GM12878 (cell line): ENCODE measurements around the gene CXCL17. TPM values are rescaled to one million over a fixed set of nuclear protein-coding genes. Genes with fewer than 3 reads are reported as not detected.

Source experiments
- ATAC-seq: fragments of 200-7000 bp; cut with Tn5 transposase; 3 replicates; pipeline ENCODE4 v1.9.1; 2020; ENCODE audit warnings: mild to moderate bottlenecking, moderate library complexity
- BruUV-seq: library from RNA; stranded (reverse); fragments of 400-500 nt; replicated peaks from 2 replicates; lab custom pipeline; 2021; lab: Mats Ljungman, UMichigan
- CTCF ChIA-PET: fragments of 300-600 bp; sonication (Branson Sonifier 250); formaldehyde crosslinking; extraction: SDS; loops from one replicate; lab custom pipeline; 2021; ENCODE audit warnings: inconsistent platforms; lab: Yijun Ruan, JAX
- POLR2A ChIA-PET: fragments of 350-600 bp; formaldehyde crosslinking; extraction: SDS; loops from one replicate; lab custom pipeline; 2021; ENCODE audit warnings: inconsistent platforms; lab: Charles Lee
- RAD21 ChIA-PET: fragments of 300-600 bp; sonication (Branson Sonifier 250); formaldehyde crosslinking; loops from one replicate; lab custom pipeline; 2023; ENCODE audit warnings: antibody characterized with exemption; ENCODE audit not compliant: unreplicated experiment; lab: Charles Lee
- SMC1A ChIA-PET: fragments of 300-600 bp; sonication (Branson Sonifier 250); formaldehyde crosslinking; loops from one replicate; lab custom pipeline; 2023; ENCODE audit not compliant: unreplicated experiment, uncharacterized antibody; lab: Charles Lee
- DNase-seq: peaks from one replicate; pipeline ENCODE4 v3.0.0-alpha.2; 2011; ENCODE audit warnings: low read depth, low spot score
- FAIRE-seq: peaks from 3 replicates; lab custom pipeline; 2011; peaks lifted over from hg19 to GRCh38; lab: Jason Lieb, UNC
- H2AFZ ChIP-seq: 2 replicates; pipeline ENCODE4 v1.6.0; 2011; ENCODE audit warnings: low read depth, low read length, control low read depth; ENCODE audit not compliant: control insufficient read depth
- H3K27ac ChIP-seq: 2 replicates; pipeline ENCODE4 v1.5.1; 2011; ENCODE audit warnings: control low read depth; ENCODE audit not compliant: control insufficient read depth, insufficient read depth
- H3K27me3 ChIP-seq, 2 experiments: replicated peaks in 1 of 2; 2 replicates each; pipeline versions ENCODE4 v1.6.0 to v1.6.1; 2011; ENCODE audit warnings: low read length in 1 of 2; ENCODE audit not compliant: control insufficient read depth in 2 of 2, insufficient read depth in 2 of 2
- H3K36me3 ChIP-seq, 2 experiments: 2 replicates each; pipeline ENCODE4 v1.5.1; 2011; ENCODE audit warnings: low read length in 1 of 2; ENCODE audit not compliant: control insufficient read depth in 2 of 2, insufficient read depth in 2 of 2
- H3K4me1 ChIP-seq: 2 replicates; pipeline ENCODE4 v1.6.1; 2011; ENCODE audit warnings: mild to moderate bottlenecking, low read length, moderate library complexity, mixed read lengths; ENCODE audit not compliant: control insufficient read depth, insufficient read depth
- H3K4me2 ChIP-seq: 2 replicates; pipeline ENCODE4 v1.6.0; 2011; ENCODE audit warnings: control low read depth; ENCODE audit not compliant: control insufficient read depth, insufficient read depth
- H3K4me3 ChIP-seq: fragments of 200-600 bp; sonication (generic); 2 replicates; pipeline ENCODE4 v1.5.1; 2016
- H3K79me2 ChIP-seq: 2 replicates; pipeline ENCODE4 v1.6.0; 2011; ENCODE audit warnings: low read length; ENCODE audit not compliant: control insufficient read depth, insufficient read depth
- H3K9ac ChIP-seq: 2 replicates; pipeline ENCODE4 v1.8.0; 2011; ENCODE audit warnings: low read length, control low read depth, mixed read lengths; ENCODE audit not compliant: control insufficient read depth, insufficient read depth
- H3K9me3 ChIP-seq: replicated peaks from 3 replicates; pipeline ENCODE4 v1.5.1; 2011; ENCODE audit warnings: mild to moderate bottlenecking, low read length; ENCODE audit not compliant: control insufficient read depth, insufficient read depth
- H4K20me1 ChIP-seq: 2 replicates; pipeline ENCODE4 v1.6.0; 2011; ENCODE audit not compliant: control insufficient read depth, insufficient read depth
- ATF7 ChIP-seq: fragments of 450-650 bp; IDR thresholded peaks from 2 replicates; pipeline ENCODE4 v1.6.1; 2016; ENCODE audit warnings: low read depth, mild to moderate bottlenecking
- BHLHE40 ChIP-seq, 2 experiments: fragments of 450-650 bp in 1 of 2; IDR thresholded peaks; 2 replicates each; pipeline ENCODE4 v1.6.1; 2011 to 2017; ENCODE audit warnings: low read depth in 2 of 2, borderline replicate concordance in 1 of 2, improper control_type of control experiment in 1 of 2, low read length in 1 of 2, mild to moderate bottlenecking in 1 of 2
- CTCF ChIP-seq, 3 experiments: IDR thresholded peaks in 2 of 3; conservative IDR thresholded peaks in 1 of 3; 2 replicates each; pipeline ENCODE4 v1.5.1; 2011; ENCODE audit warnings: low read depth in 3 of 3, low read length in 3 of 3, mild to moderate bottlenecking in 3 of 3, control low read depth in 2 of 3, moderate library complexity in 2 of 3, inconsistent platforms in 1 of 3, mixed read lengths in 1 of 3; ENCODE audit not compliant: control insufficient read depth in 2 of 3, insufficient read depth in 1 of 3; ENCODE audit errors: extremely low read depth in 1 of 3
- EP300 ChIP-seq, 2 experiments: fragments of 150-350 bp in 1 of 2; IDR thresholded peaks; 2 replicates each; pipeline ENCODE4 v1.6.1; 2011 to 2012; ENCODE audit warnings: low read depth in 2 of 2, low read length in 2 of 2, borderline replicate concordance in 1 of 2, improper control_type of control experiment in 1 of 2, inconsistent platforms in 1 of 2; ENCODE audit not compliant: control insufficient read depth in 1 of 2
- ESRRA ChIP-seq: IDR thresholded peaks from 2 replicates; pipeline ENCODE4 v1.6.1; 2012; ENCODE audit warnings: mild to moderate bottlenecking, low read length, improper control_type of control experiment
- FOXK2 ChIP-seq: fragments of 450-650 bp; IDR thresholded peaks from 2 replicates; pipeline ENCODE4 v1.6.1; 2017; ENCODE audit warnings: mild to moderate bottlenecking, moderate library complexity
- HCFC1 ChIP-seq: fragments of 150-350 bp; IDR thresholded peaks from 2 replicates; pipeline ENCODE4 v1.6.1; 2014; ENCODE audit warnings: low read length
- HDGF ChIP-seq: fragments of 450-650 bp; IDR thresholded peaks from 2 replicates; pipeline ENCODE4 v1.6.1; 2016; ENCODE audit warnings: antibody characterized with exemption
- IRF3 ChIP-seq: fragments of 450-650 bp; IDR thresholded peaks from 2 replicates; pipeline ENCODE4 v1.6.1; 2014; ENCODE audit warnings: mild to moderate bottlenecking
- IRF4 ChIP-seq: IDR thresholded peaks from 2 replicates; pipeline ENCODE4 v1.6.1; 2011; ENCODE audit warnings: low read depth, low read length
- MLLT1 ChIP-seq: fragments of 450-650 bp; IDR thresholded peaks from 2 replicates; pipeline ENCODE4 v1.6.1; 2016; ENCODE audit warnings: mild to moderate bottlenecking
- NFYB ChIP-seq: IDR thresholded peaks from 2 replicates; pipeline ENCODE4 v1.6.1; 2011; ENCODE audit warnings: low read depth, mild to moderate bottlenecking, low read length, improper control_type of control experiment, moderate library complexity; ENCODE audit not compliant: insufficient read depth
- NR2F1 ChIP-seq: fragments of 450-650 bp; conservative IDR thresholded peaks from 2 replicates; pipeline ENCODE4 v1.6.1; 2017; ENCODE audit warnings: mild to moderate bottlenecking
- RAD21 ChIP-seq: IDR thresholded peaks from 2 replicates; pipeline ENCODE4 v1.6.1; 2011; ENCODE audit warnings: mild to moderate bottlenecking, low read depth, low read length, moderate library complexity; ENCODE audit not compliant: insufficient read depth
- RFX5 ChIP-seq: IDR thresholded peaks from 2 replicates; pipeline ENCODE4 v1.6.1; 2011; ENCODE audit warnings: low read depth, low read length, improper control_type of control experiment
- SMARCA5 ChIP-seq: fragments of 450-650 bp; IDR thresholded peaks from 2 replicates; pipeline ENCODE4 v1.6.1; 2017; ENCODE audit warnings: mild to moderate bottlenecking
- SMC3 ChIP-seq: IDR thresholded peaks from 2 replicates; pipeline ENCODE4 v1.6.1; 2011; ENCODE audit warnings: low read length, improper control_type of control experiment, borderline replicate concordance
- YY1 ChIP-seq: IDR thresholded peaks from 2 replicates; pipeline ENCODE4 v1.6.1; 2011; ENCODE audit warnings: low read depth, mild to moderate bottlenecking, low read length
- WGBS: methylation state at CpG from one replicate; pipeline ENCODE4 v1.1.6; 2016; ENCODE audit warnings: low lambda C conversion rate; ENCODE audit not compliant: insufficient replicate concordance, insufficient coverage; ENCODE audit errors: missing lambda C conversion rate; 5-methylcytosine and 5-hydroxymethylcytosine counted together
- in situ Hi-C: fragments of 300-500 bp; cut with MboI; formaldehyde crosslinking; loops from 9 replicates; pipeline ENCODE4 v1.14.3; 2018; ENCODE audit warnings: mixed read lengths
- intact Hi-C: fragments of 100-400 bp; cut with micrococcal nuclease; formaldehyde crosslinking; loops from one replicate; pipeline ENCODE4 v1.14.2; 2022; ENCODE audit not compliant: unreplicated experiment
- polyA plus RNA-seq, 11 experiments: library from polyadenylated mRNA; depleted of rRNA in 4 of 11; unstranded in 6 of 11; stranded (reverse) in 5 of 11; fragments of >200 nt; fragmentation: Nextera tagmentation in 4 of 11; fragmentation: Illumina TruSeq in 1 of 11; extraction: Ambion mirVana in 4 of 11; extraction: Trizol in 1 of 11; gene quantifications; 1 replicate in 1 of 11; 2 replicates in 10 of 11; pipeline versions ENCODE4 v1.2.1 to v1.2.3, GENCODE V29; 2011 to 2016; ENCODE audit warnings: inconsistent platforms in 2 of 11, missing spikeins in 2 of 11, low read depth in 1 of 11
- total RNA-seq, 4 experiments: library from RNA; depleted of rRNA in 3 of 4; stranded (reverse); fragments of >200 nt in 3 of 4; fragmentation: Illumina TruSeq in 1 of 4; extraction: Trizol in 1 of 4; gene quantifications; 2 replicates each; pipeline versions ENCODE4 v1.2.1 to v1.2.3, GENCODE V29; 2013 to 2021

Gene CXCL17
- total and polyA plus RNA-seq, 10 of the 15 experiments (the other 5 are each of a cell fraction or from before 2014, with no cell fraction given), result 0.13 to 0.24 (median 0.15) TPM; not detected in 7

GRCh38 chr19:42420055-42420544 lies 22.6 kb downstream of the CXCL17 start:
- no peak overlapping the region for H2AFZ ChIP-seq
- no peak overlapping the region for H3K27ac ChIP-seq
- H3K9me3 ChIP-seq, result no peaks in the 10 kb centered on the region
- ChIA-PET POLR2A (interaction anchor here (0.9 to 2.3 kb wide), 2 partner anchors 14 to 23 kb away, joined by 3 to 5 read pairs; no protein-coding TSS in a partner anchor), RAD21 (interaction anchor here (1.0 to 2.1 kb wide), 6 partner anchors 11 to 30 kb away, joined by 3 to 15 read pairs (median 4); no protein-coding TSS in a partner anchor), SMC1A (interaction anchor here (0.6 to 3.5 kb wide), 6 partner anchors 9 to 24 kb away, joined by 3 to 15 read pairs (median 6); no protein-coding TSS in a partner anchor), CTCF (interaction anchor here (0.5 to 6.8 kb wide), 18 partner anchors 9 to 1005 kb away, joined by 3 to 95 read pairs (median 4); partner anchors contain the start of gene CEACAM1)
- ATAC-seq (peak; percentile 71), FAIRE-seq (peak; percentile 96), DNase-seq (no peak)
- H3K4me2 ChIP-seq, result 0 out of 2 replicates have a peak overlapping the region, but pooled peaks have one; percentile 35
- peaks cover 16% of the 10 kb centered on the region for H3K4me1 ChIP-seq
- intact Hi-C loops (loop anchor here (1.0 to 5.0 kb wide), 2 partner anchors 13 to 93 kb away; partner anchors contain the start of gene MEGF8), in situ Hi-C loops (no loop called here)
- H3K79me2 ChIP-seq, result peaks cover 4% of the 10 kb centered on the region
- H3K9ac ChIP-seq, result no peak overlapping the region
- H3K27me3 ChIP-seq, result no peaks in the 10 kb centered on the region
- no peaks in the 10 kb centered on the region for H3K36me3 ChIP-seq
- no peak overlapping the region for H3K4me3 ChIP-seq
- 9% methylated on average over 10 of the region's 10 CpGs for WGBS
- H4K20me1 ChIP-seq, result no peaks in the 10 kb centered on the region
- BruUV-seq, result no TSS peak
- TF ChIP-seq BHLHE40 (IDR thresholded peaks at IDR 0.05; ENCODE audit: borderline replicate concordance in 1 of 2, low read depth in 2 of 2, low read length in 1 of 2) (peak; percentile 13 to 58; a peak in 1 of 4 replicates), NR2F1 (peak; percentile 51; the same call in 1 of the 2 replicates), RFX5 (no peak), HCFC1 (0 out of 2 replicates have a peak, but pooled peaks have one; percentile 14), EP300 (IDR thresholded peaks at IDR 0.05; ENCODE audit: borderline replicate concordance in 1 of 2, control insufficient read depth in 1 of 2, low read depth in 2 of 2, low read length in 2 of 2) (no peak), ATF7 (peak; percentile 77), CTCF (IDR thresholded peaks at IDR 0.05 in 2 of 3, conservative IDR thresholded peaks at IDR 0.05 in 1 of 3; ENCODE audit: control insufficient read depth in 2 of 3, extremely low read depth in 1 of 3, insufficient read depth in 1 of 3, low read depth in 3 of 3, low read length in 3 of 3) (peak; percentile 97 to 99 (median 98)), MLLT1 (peak; percentile 59), SMARCA5 (peak; percentile 96), IRF4 (no peak), NFYB (no peak), RAD21 (peak; percentile 45), HDGF (peak; percentile 49; the same call in 1 of the 2 replicates), YY1 (peak; percentile 76), SMC3 (peak; percentile 76), IRF3 (0 out of 2 replicates have a peak, but pooled peaks have one; percentile 17), FOXK2 (peak; percentile 37; the same call in 1 of the 2 replicates), ESRRA (peak; percentile 94; the same call in 1 of the 2 replicates)
